Osteoblast (primary cell): ENCODE data around the gene ASGR1. TPM values are rescaled to one million over a fixed set of nuclear protein-coding genes. Genes with fewer than 3 reads are reported as not detected.
"Not testable (repeated sequence)": the region's sequence is repeated elsewhere in the genome, so short reads cannot be mapped to it uniquely, and the experiment has no call there.

Source experiments
- DNase-seq: peaks from one replicate; pipeline ENCODE4 v3.0.0; 2011; ENCODE audit warnings: low spot score, mixed read lengths; ENCODE audit not compliant: insufficient read length; ENCODE audit errors: missing footprints
- H2AFZ ChIP-seq: 2 replicates; pipeline ENCODE4 v1.6.0; 2011; ENCODE audit warnings: mild to moderate bottlenecking, low read length
- H3K27ac ChIP-seq: 2 replicates; pipeline ENCODE4 v1.5.1; 2011; ENCODE audit warnings: mild to moderate bottlenecking, low read depth, low read length, moderate library complexity
- H3K27me3 ChIP-seq: 2 replicates; pipeline ENCODE4 v1.6.0; 2012; ENCODE audit warnings: mild to moderate bottlenecking, control low read depth, inconsistent platforms, low read length, moderate library complexity; ENCODE audit not compliant: insufficient read depth
- H3K36me3 ChIP-seq: 2 replicates; pipeline ENCODE4 v1.5.1; 2011; ENCODE audit warnings: mild to moderate bottlenecking, low read length, control low read depth, moderate library complexity; ENCODE audit not compliant: insufficient read depth
- H3K4me1 ChIP-seq: 2 replicates; pipeline ENCODE4 v1.5.1; 2011; ENCODE audit warnings: mild to moderate bottlenecking, low read length, control low read depth, moderate library complexity; ENCODE audit not compliant: insufficient read depth
- H3K4me2 ChIP-seq: 2 replicates; pipeline ENCODE4 v1.6.0; 2011; ENCODE audit warnings: mild to moderate bottlenecking, low read length; ENCODE audit not compliant: insufficient read depth
- H3K4me3 ChIP-seq: fragments of 200-600 bp; sonication (generic); 3 replicates; pipeline ENCODE4 v1.5.1; 2012; ENCODE audit warnings: mild to moderate bottlenecking, low read length, inconsistent platforms; ENCODE audit not compliant: insufficient read depth
- H3K79me2 ChIP-seq: 2 replicates; pipeline ENCODE4 v1.6.0; 2012; ENCODE audit warnings: mild to moderate bottlenecking, low read length, control low read depth, inconsistent platforms; ENCODE audit not compliant: insufficient read depth
- H3K9me3 ChIP-seq: 2 replicates; pipeline ENCODE4 v1.5.1; 2011; ENCODE audit warnings: low read depth, low read length, control low read depth
- H4K20me1 ChIP-seq: 2 replicates; pipeline ENCODE4 v1.6.0; 2012; ENCODE audit warnings: mild to moderate bottlenecking, low read length, control low read depth; ENCODE audit not compliant: insufficient read depth
- total RNA-seq: library from RNA; depleted of rRNA; stranded (reverse); fragments of >200 nt; gene quantifications from 2 replicates; pipeline ENCODE4 v1.2.3, GENCODE V29; 2012
- TF ChIP-seq, protein P1 (sequence below): IDR thresholded peaks from 2 replicates; pipeline ENCODE4 v1.5.1; 2011; ENCODE audit warnings: mild to moderate bottlenecking, low read depth, low read length, moderate library complexity; ENCODE audit errors: extremely low read depth

Gene ASGR1
- total RNA-seq, 1 donor = 1.1 TPM

DNA sequence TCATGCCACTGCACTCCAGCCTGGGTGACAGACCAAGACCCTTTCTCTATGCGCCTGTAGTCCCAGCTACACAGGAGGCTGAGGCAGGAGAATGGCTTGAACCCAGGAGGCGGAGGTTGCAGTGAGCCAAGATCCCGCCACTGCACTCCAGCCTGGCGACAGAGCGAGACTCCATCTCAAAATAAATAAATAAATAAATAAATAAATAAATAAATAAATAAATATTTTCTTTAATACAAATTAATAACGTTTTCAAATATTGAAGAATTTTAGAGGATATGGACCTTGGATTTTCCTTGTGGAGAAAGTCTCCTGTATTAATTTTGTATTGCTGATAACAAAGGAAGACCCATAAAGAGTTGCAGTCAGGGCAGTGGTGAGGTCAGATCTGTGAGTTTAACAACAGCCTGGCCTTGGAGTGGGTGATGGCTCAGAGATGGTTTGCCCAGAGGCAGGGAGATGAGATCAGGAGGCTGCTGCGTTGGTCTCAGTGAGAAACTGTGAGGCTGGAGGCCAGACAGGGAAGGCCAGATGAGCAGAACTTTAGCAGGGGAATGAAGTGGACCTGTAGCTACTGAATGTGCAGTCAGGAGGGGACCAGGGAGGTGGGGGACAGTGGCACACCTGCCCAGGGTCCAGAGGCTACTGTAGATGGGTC is 4.4 kb upstream of the ASGR1 start:
- Histone ChIP-seq H2AFZ (no peak overlapping the region), H3K4me2 (no peak overlapping the region), H3K4me1 (no peaks in the 10 kb centered on the region), H3K79me2 (no peaks in the 10 kb centered on the region), H3K9me3 (no peaks in the 10 kb centered on the region), H3K27me3 (no peaks in the 10 kb centered on the region), H3K27ac (no peak overlapping the region), H3K4me3 (no peak overlapping the region), H3K36me3 (peaks cover 4% of the 10 kb centered on the region), H4K20me1 (no peaks in the 10 kb centered on the region)
- TF ChIP-seq, protein P1, sequence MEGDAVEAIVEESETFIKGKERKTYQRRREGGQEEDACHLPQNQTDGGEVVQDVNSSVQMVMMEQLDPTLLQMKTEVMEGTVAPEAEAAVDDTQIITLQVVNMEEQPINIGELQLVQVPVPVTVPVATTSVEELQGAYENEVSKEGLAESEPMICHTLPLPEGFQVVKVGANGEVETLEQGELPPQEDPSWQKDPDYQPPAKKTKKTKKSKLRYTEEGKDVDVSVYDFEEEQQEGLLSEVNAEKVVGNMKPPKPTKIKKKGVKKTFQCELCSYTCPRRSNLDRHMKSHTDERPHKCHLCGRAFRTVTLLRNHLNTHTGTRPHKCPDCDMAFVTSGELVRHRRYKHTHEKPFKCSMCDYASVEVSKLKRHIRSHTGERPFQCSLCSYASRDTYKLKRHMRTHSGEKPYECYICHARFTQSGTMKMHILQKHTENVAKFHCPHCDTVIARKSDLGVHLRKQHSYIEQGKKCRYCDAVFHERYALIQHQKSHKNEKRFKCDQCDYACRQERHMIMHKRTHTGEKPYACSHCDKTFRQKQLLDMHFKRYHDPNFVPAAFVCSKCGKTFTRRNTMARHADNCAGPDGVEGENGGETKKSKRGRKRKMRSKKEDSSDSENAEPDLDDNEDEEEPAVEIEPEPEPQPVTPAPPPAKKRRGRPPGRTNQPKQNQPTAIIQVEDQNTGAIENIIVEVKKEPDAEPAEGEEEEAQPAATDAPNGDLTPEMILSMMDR = no peak
- peak; percentile 54 for DNase-seq

GRCh38 chr17:7182101-7182500 is 2.9 kb upstream of the ASGR1 start:
- H3K27me3 ChIP-seq, DNase-seq, H4K20me1 ChIP-seq, H3K4me2 ChIP-seq, H2AFZ ChIP-seq, H3K79me2 ChIP-seq, H3K36me3 ChIP-seq, H3K4me3 ChIP-seq, H3K9me3 ChIP-seq, H3K27ac ChIP-seq: not testable (repeated sequence)
- peaks cover 14% of the 10 kb centered on the region for H3K4me1 ChIP-seq

DNA sequence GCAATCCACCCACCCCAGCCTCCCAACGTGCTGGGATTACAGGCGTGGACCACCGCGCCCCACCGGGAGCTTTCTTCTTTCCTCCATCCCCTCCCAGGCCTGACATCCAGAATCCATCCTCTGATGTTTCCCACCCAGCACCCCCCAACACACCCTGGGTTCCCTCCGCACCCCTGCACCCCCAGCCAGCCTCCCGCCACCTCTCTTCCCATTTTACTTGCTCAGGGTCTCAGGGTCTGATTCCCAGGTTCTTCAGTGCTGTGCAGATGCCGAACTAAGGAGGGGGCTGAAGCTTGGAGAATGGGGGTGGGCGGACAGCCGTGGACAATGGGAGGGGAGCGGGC is 225 bp downstream of the ASGR1 start:
- no peak for DNase-seq
- TF ChIP-seq, protein P1 = no peak
- Histone ChIP-seq H2AFZ (no peak overlapping the region), H3K79me2 (no peaks in the 10 kb centered on the region), H3K4me3 (no peak overlapping the region), H3K27ac (no peak overlapping the region), H3K27me3 (peaks cover 4% of the 10 kb centered on the region), H3K4me2 (no peak overlapping the region), H3K4me1 (peaks cover 18% of the 10 kb centered on the region), H3K36me3 (no peaks in the 10 kb centered on the region), H4K20me1 (no peaks in the 10 kb centered on the region), H3K9me3 (no peaks in the 10 kb centered on the region)

GRCh38 chr17:7177954-7178477 is 1.2 kb downstream of the ASGR1 start:
- TF ChIP-seq, protein P1 = no peak
- H2AFZ ChIP-seq = peak overlapping the region; percentile 79
- H3K9me3 ChIP-seq = no peaks in the 10 kb centered on the region
- H3K27ac ChIP-seq = no peak overlapping the region
- H4K20me1 ChIP-seq = no peaks in the 10 kb centered on the region
- DNase-seq = peak; percentile 69
- H3K4me2 ChIP-seq = peak overlapping the region; percentile 87
- no peaks in the 10 kb centered on the region for H3K36me3 ChIP-seq
- peaks cover 4% of the 10 kb centered on the region for H3K27me3 ChIP-seq
- peaks cover 18% of the 10 kb centered on the region for H3K4me1 ChIP-seq
- H3K79me2 ChIP-seq = no peaks in the 10 kb centered on the region
- peak overlapping the region; percentile 72 for H3K4me3 ChIP-seq
